DND-41 (cell line): ENCODE results near the gene PTPRN2.

Experiments
- EZH2 ChIP-seq: IDR thresholded peaks from 3 replicates; pipeline ENCODE4 v1.6.1; 2012; ENCODE audit warnings: borderline replicate concordance, low read depth, mild to moderate bottlenecking, moderate library complexity, low read length, inconsistent platforms; ENCODE audit not compliant: severe bottlenecking
- TF ChIP-seq, protein P1 (sequence below): IDR thresholded peaks from 2 replicates; pipeline ENCODE4 v1.5.1; 2012; ENCODE audit warnings: borderline replicate concordance, low read length, moderate library complexity, mild to moderate bottlenecking; ENCODE audit not compliant: poor library complexity, severe bottlenecking; ENCODE audit errors: extremely low read depth

DNA sequence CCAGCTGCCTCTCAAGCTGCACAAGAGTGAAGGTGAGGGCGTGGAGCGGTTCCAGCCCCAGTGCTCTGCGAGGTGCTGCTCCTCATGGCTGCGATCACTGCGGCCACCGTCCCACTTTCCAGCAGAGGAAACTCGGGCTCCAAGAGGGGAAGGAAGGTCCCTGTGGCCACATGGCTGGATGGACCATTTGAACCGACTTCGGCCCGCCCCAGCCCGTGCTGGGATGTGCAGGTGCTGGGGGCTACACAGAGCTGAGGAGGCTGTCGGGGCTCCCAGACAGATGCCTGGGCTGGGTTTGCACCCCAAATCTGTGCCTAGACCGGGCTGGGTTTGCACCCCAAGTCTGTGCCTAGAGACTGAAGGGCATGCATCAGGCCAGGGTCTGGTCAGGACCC lies 1064.3 kb downstream of the PTPRN2 start:
- TF ChIP-seq, protein P1, sequence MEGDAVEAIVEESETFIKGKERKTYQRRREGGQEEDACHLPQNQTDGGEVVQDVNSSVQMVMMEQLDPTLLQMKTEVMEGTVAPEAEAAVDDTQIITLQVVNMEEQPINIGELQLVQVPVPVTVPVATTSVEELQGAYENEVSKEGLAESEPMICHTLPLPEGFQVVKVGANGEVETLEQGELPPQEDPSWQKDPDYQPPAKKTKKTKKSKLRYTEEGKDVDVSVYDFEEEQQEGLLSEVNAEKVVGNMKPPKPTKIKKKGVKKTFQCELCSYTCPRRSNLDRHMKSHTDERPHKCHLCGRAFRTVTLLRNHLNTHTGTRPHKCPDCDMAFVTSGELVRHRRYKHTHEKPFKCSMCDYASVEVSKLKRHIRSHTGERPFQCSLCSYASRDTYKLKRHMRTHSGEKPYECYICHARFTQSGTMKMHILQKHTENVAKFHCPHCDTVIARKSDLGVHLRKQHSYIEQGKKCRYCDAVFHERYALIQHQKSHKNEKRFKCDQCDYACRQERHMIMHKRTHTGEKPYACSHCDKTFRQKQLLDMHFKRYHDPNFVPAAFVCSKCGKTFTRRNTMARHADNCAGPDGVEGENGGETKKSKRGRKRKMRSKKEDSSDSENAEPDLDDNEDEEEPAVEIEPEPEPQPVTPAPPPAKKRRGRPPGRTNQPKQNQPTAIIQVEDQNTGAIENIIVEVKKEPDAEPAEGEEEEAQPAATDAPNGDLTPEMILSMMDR: no peak
- no peak for TF ChIP-seq EZH2
